Right cardiac atrium (tissue), 5 donors: ENCODE data around the gene DHPS. TPM values are rescaled to one million over a fixed set of nuclear protein-coding genes. Genes with fewer than 3 reads are reported as not detected.

Experiments used
- ATAC-seq, 2 donors: fragments of 200-7000 bp; cut with Tn5 transposase; one replicate each; pipeline versions ENCODE4 v1.8.0 to v1.9.1; 2020; ENCODE audit warnings: moderate library complexity in 2 of 2, mild to moderate bottlenecking in 1 of 2
- DNase-seq, 3 donors: peaks; one replicate each; pipeline ENCODE4 v3.0.0-alpha.2; 2020
- H3K27ac ChIP-seq: one replicate; pipeline ENCODE4 v1.5.1; 2013; ENCODE audit warnings: mild to moderate bottlenecking, low read length, control low read depth, moderate library complexity
- H3K27me3 ChIP-seq: one replicate; pipeline ENCODE4 v1.6.1; 2013; ENCODE audit not compliant: control insufficient read depth, insufficient read depth
- H3K4me1 ChIP-seq: one replicate; pipeline ENCODE4 v1.6.1; 2013; ENCODE audit warnings: low read length; ENCODE audit not compliant: control insufficient read depth, insufficient read depth
- H3K4me3 ChIP-seq: one replicate; pipeline ENCODE4 v1.5.1; 2013; ENCODE audit warnings: low read length, control low read depth
- H3K9me3 ChIP-seq: one replicate; pipeline ENCODE4 v1.6.1; 2013; ENCODE audit warnings: low read length; ENCODE audit not compliant: control insufficient read depth
- WGBS: extraction: QIAGEN DNeasy Blood & Tissue Kit; methylation state at CpG from one replicate; pipeline ENCODE4 v1.1.7; 2013; 5-methylcytosine and 5-hydroxymethylcytosine counted together
- intact Hi-C, 4 donors: fragments of 100-400 bp; cut with DNase I; formaldehyde crosslinking; loops; one replicate each; pipeline versions ENCODE4 v1.11.0 to v1.14.0; 2022 to 2023
- polyA plus RNA-seq: library from polyadenylated mRNA; stranded (reverse); fragments of 200-250 nt; gene quantifications from one replicate; pipeline ENCODE4 v1.2.3, GENCODE V29; 2013
- total RNA-seq, 4 donors: library from RNA; stranded (reverse); fragmentation: NEBNext Ultra II Directional; extraction: Animal tissue kit (Norgen Biotek cat#: 25700); gene quantifications; one replicate each; pipeline ENCODE4 v1.2.1, GENCODE V29; 2021
- donor health status: healthy with polysubstance abuse.
- donor health status: DM: no; HTN: yes; CAD: no.
- donor health status: DM: no; HTN: no; CAD: no.
- donor health status: DM: no; HTN: yes; CAD: no; lungs with severe emphysema.
- donor health status: DM: yes; HTN: yes; CAD: no.

Gene DHPS
- total and polyA plus RNA-seq, 5 donors, result 40.8 to 52.0 (median 49.4) TPM

DNA sequence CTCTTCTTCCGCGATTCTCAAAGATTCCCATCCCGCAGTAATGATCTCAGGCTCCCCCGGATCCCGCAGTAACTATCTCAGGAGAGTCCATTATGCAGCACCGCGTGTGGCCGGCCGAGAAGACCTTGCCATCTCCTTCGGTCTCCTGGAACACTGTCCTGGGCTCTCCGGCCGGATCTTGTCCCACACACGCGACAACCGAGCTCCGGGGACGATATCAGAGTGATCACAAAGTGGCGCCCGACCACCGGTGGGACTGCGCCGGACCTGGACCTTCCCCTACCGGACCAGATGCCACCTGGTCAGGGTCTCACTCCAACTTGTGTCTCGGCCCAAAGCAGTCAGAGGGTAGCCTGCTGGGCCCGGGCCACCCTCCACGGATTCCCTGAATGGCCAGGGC is 39.2 kb downstream of the DHPS start:
- ATAC-seq, result no peak
- H3K27ac ChIP-seq, result no peak overlapping the region
- no peaks in the 10 kb centered on the region for H3K27me3 ChIP-seq
- H3K4me3 ChIP-seq, result no peak overlapping the region
- H3K9me3 ChIP-seq, result no peaks in the 10 kb centered on the region
- DNase-seq, result no peak
- 92% methylated on average over 26 of the region's 26 CpGs for WGBS
- intact Hi-C loops, result no loop called here
- peaks cover 3% of the 10 kb centered on the region for H3K4me1 ChIP-seq

DNA sequence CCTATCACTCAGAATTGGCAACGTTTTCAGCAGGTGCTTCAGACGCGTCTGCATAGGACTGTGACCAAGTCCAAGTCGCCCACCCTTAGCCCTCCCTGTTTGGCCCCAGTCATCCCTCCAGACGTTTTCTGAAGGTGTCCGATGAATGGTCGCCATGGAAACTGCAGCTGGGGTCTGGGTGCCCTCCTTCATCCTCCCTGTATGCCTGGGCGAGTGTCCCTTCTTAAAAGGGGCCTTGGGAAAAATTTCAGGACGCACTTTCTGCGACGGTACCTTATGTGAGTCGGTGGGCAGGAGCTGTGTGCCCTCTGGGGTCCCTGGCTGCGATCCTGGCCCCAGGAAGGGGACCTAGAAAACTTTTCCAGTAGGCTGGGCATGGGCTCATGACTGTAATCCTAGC is 40.2 kb downstream of the DHPS start:
- WGBS, result 66% methylated on average over 13 of the region's 13 CpGs
- no peaks in the 10 kb centered on the region for H3K9me3 ChIP-seq
- DNase-seq, result no peak
- H3K27ac ChIP-seq, result no peak overlapping the region
- no peak overlapping the region for H3K4me3 ChIP-seq
- peaks cover 3% of the 10 kb centered on the region for H3K4me1 ChIP-seq
- no peak for ATAC-seq
- intact Hi-C loops, result no loop called here
- H3K27me3 ChIP-seq, result no peaks in the 10 kb centered on the region

DNA sequence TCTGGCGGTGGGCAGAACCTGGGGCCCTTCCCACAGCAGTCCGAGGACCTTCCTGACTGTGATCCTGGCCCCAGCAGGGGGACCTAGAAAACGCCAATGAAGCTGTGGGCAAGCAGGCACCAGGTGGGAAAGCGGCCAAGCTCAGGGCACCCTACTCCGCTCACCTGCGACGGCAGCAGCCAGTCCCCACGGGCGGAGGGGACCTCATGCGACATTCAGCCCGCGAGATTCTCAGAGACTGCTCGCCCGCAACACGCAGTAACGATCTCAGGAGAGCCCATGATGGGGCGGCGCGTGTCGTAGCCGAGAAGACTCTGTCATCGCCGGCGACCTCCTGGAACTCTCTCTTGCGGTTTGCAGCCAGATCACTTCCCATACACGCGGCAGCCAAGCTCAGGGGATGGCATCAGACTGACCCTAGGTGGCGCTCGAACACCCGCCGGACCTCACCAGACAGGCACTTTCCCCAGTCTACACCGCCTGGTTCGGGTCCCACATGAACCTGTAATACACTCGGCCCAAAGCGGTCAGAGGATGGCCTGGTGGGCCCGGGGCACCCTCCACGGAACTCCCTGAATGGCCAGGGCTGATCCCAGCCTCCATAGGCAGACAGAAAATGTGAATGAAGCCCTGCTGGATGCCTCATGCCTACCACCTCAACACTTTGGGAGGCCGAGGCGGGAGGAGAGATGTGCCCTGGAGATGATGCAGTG is 41.6 kb downstream of the DHPS start:
- DNase-seq (peak; percentile 88 to 93 (median 92)), ATAC-seq (peak; percentile 89 to 90)
- Histone ChIP-seq H3K4me1 (peaks cover 3% of the 10 kb centered on the region), H3K9me3 (no peaks in the 10 kb centered on the region), H3K27ac (no peak overlapping the region), H3K4me3 (peak overlapping the region; percentile 24), H3K27me3 (no peaks in the 10 kb centered on the region)
- intact Hi-C loops, result no loop called here
- 9% methylated on average over 39 of the region's 39 CpGs for WGBS

DNA sequence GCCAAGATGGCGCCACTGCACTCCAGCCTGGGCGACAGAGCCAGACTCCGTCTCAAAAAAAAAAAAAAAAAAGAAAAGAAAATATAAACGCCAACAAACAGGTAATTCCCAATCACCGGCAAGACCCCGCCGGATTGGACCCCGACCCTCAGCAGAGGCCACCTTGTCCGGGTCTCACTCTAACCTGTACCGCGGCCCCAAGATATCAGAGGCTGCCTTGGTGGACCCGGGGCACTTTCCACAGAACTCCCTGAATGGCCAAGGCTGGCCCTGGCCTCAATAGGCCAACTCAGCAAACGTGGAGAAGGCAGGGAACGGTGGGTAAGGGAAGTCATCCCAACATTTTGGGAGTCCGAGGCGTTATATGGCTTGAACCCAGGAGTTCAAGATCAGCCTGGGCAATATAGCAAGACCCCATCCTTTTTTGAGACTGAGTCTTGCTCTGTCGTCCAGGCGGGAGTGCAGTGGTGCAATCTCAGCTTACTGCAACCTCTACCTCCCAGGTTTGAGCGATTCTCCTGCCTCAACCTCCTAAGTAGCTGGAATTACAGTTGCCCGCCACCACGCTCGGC is 43.0 kb downstream of the DHPS start:
- WGBS, result 95% methylated on average over 22 of the region's 22 CpGs
- intact Hi-C loops, result no loop called here
- ATAC-seq (no peak), DNase-seq (no peak)
- Histone ChIP-seq H3K27me3 (no peaks in the 10 kb centered on the region), H3K4me1 (peaks cover 3% of the 10 kb centered on the region), H3K27ac (no peak overlapping the region), H3K4me3 (no peak overlapping the region), H3K9me3 (no peaks in the 10 kb centered on the region)

DNA sequence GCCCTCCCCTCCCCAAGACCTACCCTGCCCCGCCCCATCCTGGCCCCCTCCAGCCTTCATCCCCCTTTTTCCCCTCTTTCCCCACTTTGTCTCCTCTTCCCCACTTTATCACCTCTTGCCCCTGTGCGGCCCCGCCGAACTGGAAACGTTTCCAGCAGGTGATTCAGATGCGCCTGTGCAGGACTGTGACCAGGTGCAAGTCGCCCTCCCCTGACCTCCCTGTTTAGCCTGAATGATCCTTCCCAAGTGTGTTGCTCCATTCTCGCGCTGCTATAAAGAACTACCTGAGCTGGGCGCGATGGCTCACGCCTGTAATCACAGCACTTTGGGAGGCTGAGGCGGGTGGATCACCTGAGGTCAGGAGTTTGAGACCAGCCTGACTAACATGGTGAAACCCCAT is 45.0 kb downstream of the DHPS start:
- H3K27ac ChIP-seq, result no peak overlapping the region
- ATAC-seq (no peak), DNase-seq (no peak)
- no peaks in the 10 kb centered on the region for H3K9me3 ChIP-seq
- H3K27me3 ChIP-seq, result no peaks in the 10 kb centered on the region
- WGBS, result 84% methylated on average over 13 of the region's 13 CpGs
- intact Hi-C loops, result no loop called here
- H3K4me3 ChIP-seq, result no peak overlapping the region
- peaks cover 3% of the 10 kb centered on the region for H3K4me1 ChIP-seq

DNA sequence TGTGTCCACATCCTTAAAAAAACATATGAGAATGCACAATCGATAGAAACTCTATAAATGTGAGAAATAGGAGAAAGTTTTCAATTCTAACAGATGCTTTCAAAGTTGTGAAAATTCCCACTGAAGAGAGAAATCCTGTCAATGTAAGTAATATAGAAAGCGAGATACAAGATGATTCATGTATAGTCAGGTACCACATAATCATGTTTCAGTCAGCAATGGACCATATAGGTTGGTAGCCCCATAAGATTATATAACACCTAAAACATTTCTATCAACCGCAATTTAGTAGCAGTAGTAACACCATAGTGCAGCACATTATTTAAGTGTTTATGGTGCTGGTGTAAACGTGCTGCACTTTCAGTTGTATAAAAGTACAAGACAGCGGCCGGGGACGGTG is 52.5 kb downstream of the DHPS start:
- H3K4me3 ChIP-seq, result no peak overlapping the region
- intact Hi-C loops, result no loop called here
- DNase-seq, result no peak

DNA sequence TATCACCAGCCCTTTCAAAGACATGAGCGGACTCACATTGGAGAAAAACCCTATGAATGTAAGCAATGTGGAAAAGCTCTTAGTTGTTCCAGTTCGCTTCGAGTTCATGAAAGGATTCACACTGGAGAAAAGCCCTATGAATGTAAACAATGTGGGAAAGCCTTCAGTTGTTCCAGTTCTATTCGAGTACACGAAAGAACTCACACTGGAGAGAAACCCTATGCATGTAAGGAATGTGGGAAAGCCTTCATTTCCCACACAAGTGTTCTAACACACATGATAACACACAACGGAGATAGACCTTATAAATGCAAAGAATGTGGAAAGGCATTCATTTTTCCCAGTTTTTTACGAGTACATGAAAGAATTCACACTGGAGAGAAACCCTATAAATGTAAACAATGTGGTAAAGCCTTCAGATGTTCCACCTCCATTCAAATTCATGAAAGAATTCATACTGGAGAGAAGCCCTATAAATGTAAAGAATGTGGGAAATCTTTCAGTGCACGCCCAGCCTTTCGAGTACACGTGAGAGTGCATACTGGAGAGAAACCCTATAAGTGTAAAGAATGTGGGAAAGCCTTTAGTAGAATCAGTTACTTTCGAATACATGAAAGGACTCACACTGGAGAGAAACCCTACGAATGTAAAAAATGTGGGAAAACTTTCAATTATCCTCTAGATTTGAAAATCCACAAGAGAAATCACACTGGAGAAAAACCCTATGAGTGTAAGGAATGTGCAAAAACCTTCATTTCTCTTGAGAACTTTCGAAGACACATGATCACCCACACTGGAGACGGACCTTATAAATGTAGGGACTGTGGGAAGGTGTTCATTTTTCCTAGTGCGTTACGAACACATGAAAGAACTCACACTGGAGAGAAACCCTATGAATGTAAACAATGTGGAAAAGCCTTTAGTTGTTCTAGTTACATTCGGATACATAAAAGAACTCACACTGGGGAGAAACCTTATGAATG is 53.3 kb downstream of the DHPS start:
- DNase-seq (no peak), ATAC-seq (no peak)
- Histone ChIP-seq H3K4me3 (no peak overlapping the region), H3K9me3 (no peaks in the 10 kb centered on the region), H3K4me1 (no peaks in the 10 kb centered on the region), H3K27ac (no peak overlapping the region), H3K27me3 (no peaks in the 10 kb centered on the region)
- intact Hi-C loops, result no loop called here
- WGBS, result 98% methylated on average over 17 of the region's 17 CpGs

More for the DNA sequence above, 52.5 kb downstream of the DHPS start:
- no peaks in the 10 kb centered on the region for H3K27me3 ChIP-seq
- no peaks in the 10 kb centered on the region for H3K4me1 ChIP-seq
- WGBS, result 92% methylated on average over 7 of the region's 7 CpGs
- no peak for ATAC-seq
- no peaks in the 10 kb centered on the region for H3K9me3 ChIP-seq
- no peak overlapping the region for H3K27ac ChIP-seq

DNA sequence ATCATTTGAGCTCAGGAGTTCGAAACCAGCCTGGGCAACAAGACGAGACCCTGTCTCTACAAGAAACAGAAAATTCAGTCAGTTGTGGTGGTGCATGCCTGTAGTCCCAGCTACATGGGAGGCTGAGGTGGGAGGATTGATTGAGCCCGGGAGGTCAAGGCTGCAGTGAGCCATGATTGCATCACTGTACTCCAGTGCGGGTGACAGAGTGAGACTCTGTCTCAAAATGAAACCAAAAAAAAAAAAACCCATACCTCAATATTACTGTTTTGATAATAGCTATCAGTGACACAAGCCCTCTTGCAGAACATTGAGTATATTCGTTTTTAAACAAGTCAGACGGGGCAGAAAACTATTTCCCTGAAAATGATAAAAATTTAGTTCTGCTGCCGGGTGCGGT is 54.7 kb downstream of the DHPS start:
- DNase-seq (no peak), ATAC-seq (no peak)
- Histone ChIP-seq H3K27ac (no peak overlapping the region), H3K9me3 (no peaks in the 10 kb centered on the region), H3K27me3 (no peaks in the 10 kb centered on the region), H3K4me3 (no peak overlapping the region), H3K4me1 (no peaks in the 10 kb centered on the region)
- intact Hi-C loops, result no loop called here
- WGBS, result 97% methylated on average over 8 of the region's 8 CpGs

Other genes starting within 250 kb of the DHPS start
- gene ZNF443, start 240.9 kb downstream of the DHPS start, total RNA-seq, result 1 to 10 TPM; 2.6 to 2.7 (median 2.6) TPM
- gene ZNF443, start 240.9 kb downstream of the DHPS start, polyA plus RNA-seq, result 1.7 TPM
- gene ZNF709, start 197.1 kb downstream of the DHPS start, total RNA-seq, result 1 to 10 TPM; 1.3 to 2.6 (median 2.0) TPM
- gene ZNF709, start 197.1 kb downstream of the DHPS start, polyA plus RNA-seq, result 1.3 TPM
- 10 to 100 TPM; 10.1 to 13.6 (median 12.1) TPM for gene ZNF564, start 130.4 kb downstream of the DHPS start, total RNA-seq
- 4.6 TPM for gene ZNF564, start 130.4 kb downstream of the DHPS start, polyA plus RNA-seq
- 1 to 10 TPM; 4.9 to 7.1 (median 6.0) TPM for gene ZNF490, start 71.1 kb downstream of the DHPS start, total RNA-seq
- 0.86 TPM for gene ZNF490, start 71.1 kb downstream of the DHPS start, polyA plus RNA-seq
- 10 to 100 TPM; 19.8 to 26.7 (median 20.9) TPM for gene ZNF791, start 71.0 kb downstream of the DHPS start, total RNA-seq
- gene ZNF791, start 71.0 kb downstream of the DHPS start, polyA plus RNA-seq, result 6.8 TPM
- 10 to 100 TPM; 32.7 to 52.6 (median 42.1) TPM for gene MAN2B1, start 15.1 kb downstream of the DHPS start, total RNA-seq
- gene MAN2B1, start 15.1 kb downstream of the DHPS start, polyA plus RNA-seq, result 19.8 TPM
- gene WDR83, start 15.1 kb downstream of the DHPS start, total RNA-seq, result 10 to 100 TPM in 1 of 4 donors, 1 to 10 TPM in 3; 6.3 to 10.5 (median 8.1) TPM
- 10.0 TPM for gene WDR83, start 15.1 kb downstream of the DHPS start, polyA plus RNA-seq
- gene GNG14, start 6.1 kb upstream of the DHPS start, total RNA-seq, result not detected
- gene GNG14, start 6.1 kb upstream of the DHPS start, polyA plus RNA-seq, result not detected
- 1 to 10 TPM; 1.2 to 2.0 (median 1.9) TPM for gene FBXW9, start 14.8 kb upstream of the DHPS start, total RNA-seq
- gene FBXW9, start 14.8 kb upstream of the DHPS start, polyA plus RNA-seq, result 2.1 TPM
- 10 to 100 TPM; 44.3 to 54.6 (median 45.0) TPM for gene TNPO2, start 42.1 kb upstream of the DHPS start, total RNA-seq
- 24.8 TPM for gene TNPO2, start 42.1 kb upstream of the DHPS start, polyA plus RNA-seq
- 100 to 1,000 TPM; 112 to 135 (median 129) TPM for gene TRIR, start 52.8 kb upstream of the DHPS start, total RNA-seq
- 219 TPM for gene TRIR, start 52.8 kb upstream of the DHPS start, polyA plus RNA-seq
- 10 to 100 TPM; 49.7 to 64.7 (median 58.2) TPM for gene GET3, start 55.6 kb upstream of the DHPS start, total RNA-seq
- 87.2 TPM for gene GET3, start 55.6 kb upstream of the DHPS start, polyA plus RNA-seq
- gene BEST2, start 69.9 kb upstream of the DHPS start, total RNA-seq, result not detected
- gene BEST2, start 69.9 kb upstream of the DHPS start, polyA plus RNA-seq, result not detected
- gene HOOK2, start 93.7 kb upstream of the DHPS start, total RNA-seq, result 10 to 100 TPM in 2 of 4 donors, 1 to 10 TPM in 2; 9.3 to 22.9 (median 13.4) TPM
- gene HOOK2, start 93.7 kb upstream of the DHPS start, polyA plus RNA-seq, result 18.0 TPM
- 100 to 1,000 TPM in 1 of 4 donors, 10 to 100 TPM in 3; 29.9 to 209 (median 51.9) TPM for gene JUNB, start 109.6 kb upstream of the DHPS start, total RNA-seq
- 156 TPM for gene JUNB, start 109.6 kb upstream of the DHPS start, polyA plus RNA-seq
- gene PRDX2, start 119.9 kb upstream of the DHPS start, total RNA-seq, result 100 to 1,000 TPM; 595 to 772 (median 666) TPM
- 834 TPM for gene PRDX2, start 119.9 kb upstream of the DHPS start, polyA plus RNA-seq
- gene THSD8, start 120.2 kb upstream of the DHPS start, total RNA-seq, result 1 to 10 TPM; 2.2 to 3.6 (median 3.0) TPM
- 2.5 TPM for gene THSD8, start 120.2 kb upstream of the DHPS start, polyA plus RNA-seq
- gene RNASEH2A, start 124.7 kb upstream of the DHPS start, total RNA-seq, result 1 to 10 TPM; 2.6 to 4.6 (median 3.7) TPM
- gene RNASEH2A, start 124.7 kb upstream of the DHPS start, polyA plus RNA-seq, result 3.5 TPM
- not detected for gene RTBDN, start 152.7 kb upstream of the DHPS start, total RNA-seq
- gene RTBDN, start 152.7 kb upstream of the DHPS start, polyA plus RNA-seq, result not detected
- under 1 TPM in 3 of 4 donors, not detected in 1; 0.31 to 0.59 (median 0.34) TPM for gene MAST1, start 156.6 kb upstream of the DHPS start, total RNA-seq
- 0.20 TPM for gene MAST1, start 156.6 kb upstream of the DHPS start, polyA plus RNA-seq
- gene DNASE2, start 199.6 kb upstream of the DHPS start, total RNA-seq, result 10 to 100 TPM; 22.2 to 30.6 (median 24.5) TPM
- 19.2 TPM for gene DNASE2, start 199.6 kb upstream of the DHPS start, polyA plus RNA-seq
- not detected for gene KLF1, start 205.3 kb upstream of the DHPS start, total RNA-seq
- not detected for gene KLF1, start 205.3 kb upstream of the DHPS start, polyA plus RNA-seq
- gene GCDH, start 209.3 kb upstream of the DHPS start, total RNA-seq, result 10 to 100 TPM; 22.7 to 38.2 (median 27.4) TPM
- 26.1 TPM for gene GCDH, start 209.3 kb upstream of the DHPS start, polyA plus RNA-seq
- under 1 TPM in 1 of 4 donors, not detected in 3; 0.48 TPM for gene SYCE2, start 237.4 kb upstream of the DHPS start, total RNA-seq
- gene SYCE2, start 237.4 kb upstream of the DHPS start, polyA plus RNA-seq, result 0.07 TPM